GM18858 (cell line): ENCODE measurements around the gene FBXL14.

Experiments
- ATAC-seq: cut with Tn5 transposase; IDR thresholded peaks from one replicate; pipeline ENCODE4 v1.9.1; 2021; ENCODE audit not compliant: unreplicated experiment

Gene FBXL14

GRCh38 chr12:1517734-1518525 is 76.5 kb downstream of the FBXL14 start:
- no peak for ATAC-seq

GRCh38 chr12:1517007-1517406 is 77.4 kb downstream of the FBXL14 start:
- no peak for ATAC-seq
